Activated gamma-delta T cell (primary cell): Measurements from ENCODE around the gene ZC3H15.
"Not testable (repeated sequence)": the region's sequence is repeated elsewhere in the genome, so short reads cannot be mapped to it uniquely, and the experiment has no call there.

Experiments
- DNase-seq: peaks from one replicate; lab custom pipeline; 2025; lab: John Stamatoyannopoulos, UW

The ZC3H15 gene

DNA sequence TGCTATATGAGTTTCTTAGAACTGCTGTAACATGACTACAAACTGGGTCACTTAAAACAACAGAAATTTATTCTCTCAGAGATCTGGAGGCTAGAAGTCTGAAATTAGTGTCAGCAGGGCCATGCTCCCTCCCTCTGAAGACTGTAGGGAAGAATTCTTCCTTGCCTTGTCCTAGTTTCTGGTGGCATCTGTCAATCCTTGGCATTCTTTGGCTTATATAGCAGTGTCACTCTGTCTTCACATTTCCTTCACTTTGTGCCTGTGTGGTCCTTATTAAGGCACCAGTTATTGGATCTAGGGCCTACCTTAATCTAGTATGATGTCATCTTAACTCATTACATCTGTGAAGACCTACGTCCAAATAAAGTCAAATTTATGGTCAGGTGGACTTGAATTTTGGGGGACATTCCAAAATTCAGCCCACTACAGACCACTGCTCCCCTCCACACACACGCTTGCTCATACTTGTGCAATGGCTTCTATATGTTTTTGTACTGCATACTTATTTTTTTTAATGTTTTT lies 7.6 kb downstream of the ZC3H15 start:
- no peak for DNase-seq

DNA sequence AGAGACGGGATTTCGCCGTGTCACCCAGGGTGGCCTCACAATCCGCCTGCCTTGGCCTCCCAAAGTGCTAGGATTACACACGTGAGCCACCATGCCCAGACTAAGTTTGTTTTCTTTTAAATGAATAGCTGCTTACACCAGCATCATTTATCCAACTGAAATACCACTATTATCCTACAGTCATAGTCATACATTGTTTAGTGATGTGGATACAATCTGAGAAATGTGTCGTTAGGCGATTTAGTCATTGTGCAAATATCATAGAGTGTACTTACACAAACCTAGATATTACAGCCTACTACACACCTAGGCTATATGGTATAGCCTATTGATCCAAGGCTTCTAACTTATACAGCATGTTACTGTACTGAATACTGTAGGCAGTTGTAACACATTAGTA lies 10.3 kb downstream of the ZC3H15 start:
- DNase-seq: no peak

DNA sequence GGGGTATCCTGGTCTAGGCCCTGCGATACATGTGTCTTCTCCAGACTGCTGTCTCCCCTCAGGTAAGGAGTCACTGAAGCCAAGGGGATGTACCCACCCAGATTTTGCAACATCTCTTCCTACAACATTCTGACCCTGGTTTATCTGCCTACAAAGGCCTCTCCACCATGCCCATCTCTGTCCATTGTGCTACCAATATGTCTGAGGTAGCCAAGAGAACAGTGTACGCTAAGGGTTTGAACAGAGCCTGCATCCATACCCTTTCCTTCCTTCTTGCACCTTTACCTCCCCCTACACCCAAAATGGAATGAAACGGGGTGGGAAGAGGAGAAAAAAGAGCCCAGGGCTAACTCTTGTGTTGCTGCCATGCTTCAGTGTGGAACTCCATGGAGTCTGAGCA lies 11.9 kb downstream of the ZC3H15 start:
- DNase-seq: no peak

DNA sequence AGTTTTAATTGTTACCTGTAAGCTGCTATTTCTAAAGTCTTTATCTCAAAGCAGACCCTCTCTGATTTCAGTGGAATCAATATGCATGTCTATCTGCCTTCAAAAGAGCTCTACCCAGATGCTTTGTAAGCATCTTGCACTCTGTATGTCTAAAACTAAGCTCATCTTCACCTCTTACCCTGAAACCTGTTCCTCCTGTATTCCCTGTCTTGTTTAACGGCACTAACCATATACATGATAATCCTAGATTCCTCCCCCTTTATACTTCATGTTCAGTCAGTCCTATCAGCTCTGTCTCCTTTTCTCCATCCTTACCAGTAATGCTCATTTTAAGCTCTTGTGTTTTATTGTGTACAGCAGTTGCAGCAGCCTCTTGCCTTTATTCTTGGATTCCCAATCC lies 12.8 kb downstream of the ZC3H15 start:
- DNase-seq: no peak

DNA sequence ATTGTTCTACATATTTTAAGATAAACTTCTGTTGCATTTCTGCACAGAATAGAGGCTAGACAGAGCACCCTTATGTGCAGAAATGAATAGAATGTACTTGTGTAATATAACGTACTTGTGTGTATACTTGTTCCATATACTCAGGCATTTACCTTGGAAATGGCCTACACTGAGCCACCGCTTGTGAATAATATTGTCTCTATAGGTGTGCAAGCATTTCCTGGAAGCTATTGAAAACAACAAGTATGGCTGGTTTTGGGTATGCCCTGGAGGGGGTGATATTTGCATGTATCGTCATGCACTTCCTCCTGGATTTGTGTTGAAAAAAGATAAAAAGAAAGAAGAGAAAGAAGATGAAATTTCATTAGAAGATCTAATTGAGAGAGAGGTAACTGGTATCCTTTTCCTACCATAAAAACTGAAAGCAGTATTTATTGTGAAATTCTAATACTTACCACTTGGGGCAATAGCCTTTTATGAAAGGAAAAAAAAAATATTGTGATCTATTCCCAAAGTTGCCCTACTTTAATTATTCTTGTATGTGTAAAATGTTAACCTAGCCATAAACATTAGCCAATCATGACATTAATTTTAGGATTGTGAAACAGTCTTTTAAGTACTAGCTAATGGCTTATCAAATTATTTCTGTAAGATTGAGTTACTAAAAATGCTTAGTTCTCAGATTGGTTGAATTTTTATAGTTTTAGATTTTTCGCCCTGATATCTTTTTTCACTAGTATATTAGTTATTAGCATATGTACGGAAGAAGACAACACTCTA lies 18.0 kb downstream of the ZC3H15 start:
- no peak for DNase-seq

DNA sequence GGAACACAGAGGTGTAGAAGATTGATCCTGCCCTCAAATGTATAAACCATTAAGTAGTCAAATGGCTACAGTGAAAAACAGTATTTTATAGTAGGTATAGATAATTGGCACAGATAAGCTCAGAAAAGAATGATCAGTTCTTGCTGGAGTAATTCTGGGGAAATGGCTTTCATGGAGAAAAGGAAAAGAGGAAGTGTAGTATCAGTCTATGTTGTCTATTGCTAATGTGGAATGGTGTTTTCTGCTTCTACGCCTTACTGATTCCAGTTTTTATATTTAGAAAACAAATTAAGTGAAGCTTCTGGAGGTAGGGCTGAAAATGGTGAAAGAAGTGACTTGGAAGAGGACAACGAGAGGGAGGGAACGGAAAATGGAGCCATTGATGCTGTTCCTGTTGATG lies 22.2 kb downstream of the ZC3H15 start:
- DNase-seq: no peak

DNA sequence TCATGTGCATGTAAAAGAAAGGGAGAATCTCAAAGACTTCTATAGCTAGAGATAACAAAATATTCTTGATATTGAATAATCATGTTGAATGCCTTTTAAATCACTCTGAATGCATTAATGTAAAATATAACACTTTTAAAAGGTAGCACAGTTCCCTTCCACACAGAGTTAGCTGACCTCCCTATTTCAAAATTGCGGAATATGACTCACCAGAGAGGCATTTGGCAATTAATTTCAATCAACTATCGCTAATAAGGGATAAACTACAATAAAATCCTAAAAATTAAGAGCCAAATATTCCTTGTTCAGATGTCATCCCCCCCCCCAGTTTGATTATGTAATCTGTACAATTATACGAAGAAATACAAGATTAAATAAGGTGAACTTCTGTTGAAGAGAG lies 29.3 kb downstream of the ZC3H15 start:
- no peak for DNase-seq

DNA sequence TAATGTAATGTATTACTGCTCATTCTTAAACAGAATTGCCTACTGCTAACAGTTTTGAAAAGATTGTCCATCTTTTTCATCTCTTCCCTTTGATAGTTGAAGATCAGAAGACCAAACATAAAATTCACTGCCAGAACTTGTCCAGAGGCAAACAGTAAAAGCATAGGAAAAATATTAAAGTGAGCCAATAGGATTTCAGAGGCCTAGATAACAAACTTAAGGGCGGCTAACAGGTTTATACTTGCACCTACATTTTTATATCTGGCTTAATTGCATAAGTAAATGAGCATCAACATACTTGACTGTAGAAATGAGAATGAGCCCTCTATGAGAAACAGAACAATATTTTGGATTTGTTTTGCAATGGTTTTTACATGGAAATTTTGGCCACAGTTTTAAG lies 30.3 kb downstream of the ZC3H15 start:
- DNase-seq: no peak

DNA sequence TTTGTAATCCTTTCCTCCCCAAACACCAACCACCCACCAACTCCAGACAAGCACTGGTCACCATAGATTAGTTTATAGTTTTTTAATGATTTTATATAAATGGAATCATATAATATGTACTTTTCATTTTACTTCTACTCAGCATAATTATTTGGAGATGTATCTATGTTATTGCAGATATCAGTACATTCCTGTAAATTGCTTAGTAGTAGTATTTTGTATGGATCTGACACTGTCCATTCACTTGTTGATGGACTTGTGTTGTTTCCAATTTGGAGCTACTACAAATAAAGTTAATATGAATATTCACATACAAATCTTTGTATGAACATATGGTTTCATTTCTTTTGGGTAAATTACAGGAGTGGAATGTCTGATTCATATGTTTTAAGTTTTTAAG lies 31.0 kb downstream of the ZC3H15 start:
- no peak for DNase-seq

DNA sequence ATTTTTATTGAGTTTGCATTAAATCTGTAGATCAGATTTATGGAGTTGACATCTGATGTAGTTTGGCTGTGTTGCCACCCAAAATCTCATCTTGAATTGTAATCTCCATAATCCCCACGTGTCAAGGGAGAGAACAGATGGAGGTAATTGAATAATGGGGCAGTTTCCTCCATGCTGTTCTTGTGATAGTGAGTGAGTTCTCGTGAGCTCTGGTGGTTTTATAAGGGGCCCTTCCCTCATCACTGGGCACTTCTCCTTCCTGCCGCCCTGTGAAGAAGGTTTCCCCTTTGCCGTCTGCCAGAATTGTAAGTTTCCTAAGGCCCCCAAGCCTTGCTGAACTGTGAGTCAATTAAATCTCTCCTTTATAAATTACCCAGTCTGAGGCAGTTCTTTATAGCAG lies 32.2 kb downstream of the ZC3H15 start:
- no peak for DNase-seq

DNA sequence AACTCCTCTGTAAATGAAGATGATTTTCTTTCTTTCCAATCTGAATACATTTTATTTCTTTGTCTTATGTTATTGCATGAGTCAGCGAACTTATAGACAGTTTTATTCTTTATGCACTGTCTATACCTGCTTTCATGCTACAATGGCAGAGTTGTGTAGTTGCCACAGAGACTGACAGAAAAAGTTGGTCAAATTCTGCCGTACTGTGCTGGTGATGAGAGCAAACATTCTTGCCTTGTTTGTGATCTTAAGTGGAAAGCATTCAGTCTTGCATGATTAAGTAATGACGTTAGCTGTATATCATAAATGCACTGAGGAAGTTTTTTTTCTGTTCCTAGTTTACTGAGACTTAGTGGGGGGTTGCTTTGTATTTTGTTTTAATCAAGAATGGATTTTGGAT lies 32.9 kb downstream of the ZC3H15 start:
- no peak for DNase-seq

DNA sequence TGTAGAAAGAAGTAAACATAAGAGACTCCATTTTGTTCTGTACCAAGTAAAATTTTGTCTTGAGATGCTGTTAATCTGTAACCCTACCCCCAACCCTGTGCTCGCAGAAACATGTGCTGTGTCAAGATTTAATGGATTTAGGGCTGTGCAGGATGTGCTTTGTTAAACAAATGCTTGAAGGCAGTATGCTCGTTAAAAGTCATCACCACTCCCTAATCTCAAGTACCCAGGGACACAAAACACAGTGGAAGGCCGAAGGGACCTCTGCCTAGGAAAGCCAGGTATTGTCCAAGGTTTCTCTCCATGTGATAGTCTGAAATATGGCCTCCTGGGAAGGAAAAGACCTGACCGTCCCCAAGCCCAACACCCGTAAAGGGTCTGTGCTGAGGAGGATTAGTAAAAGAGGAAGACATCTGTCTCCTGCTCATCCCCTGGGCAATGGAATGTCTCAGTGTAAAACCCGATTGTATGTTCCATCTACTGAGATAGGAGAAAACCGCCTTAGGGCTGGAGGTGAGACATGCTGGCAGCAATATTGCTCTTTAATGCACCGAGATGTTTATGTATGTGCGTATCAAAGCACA lies 35.6 kb downstream of the ZC3H15 start:
- DNase-seq: not testable (repeated sequence)

DNA sequence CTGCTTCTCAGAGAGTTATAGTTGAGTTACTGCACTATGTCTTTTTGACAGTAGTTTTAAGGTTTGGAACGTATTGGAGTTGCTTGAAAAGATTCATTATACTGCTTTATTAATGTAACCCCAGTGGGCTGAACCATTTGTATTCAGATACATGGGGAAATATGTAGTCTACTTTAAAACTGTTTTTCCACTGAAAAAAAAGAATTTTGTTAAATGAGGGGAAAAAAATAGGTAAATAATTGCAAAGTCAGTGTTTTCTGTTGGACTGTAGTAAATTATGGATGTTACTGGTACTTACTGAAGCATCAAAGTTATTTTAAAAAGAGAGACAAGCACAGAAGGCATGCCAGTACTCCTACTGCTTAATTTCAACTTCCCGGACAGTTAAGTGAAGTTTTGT lies 36.4 kb downstream of the ZC3H15 start:
- no peak for DNase-seq

DNA sequence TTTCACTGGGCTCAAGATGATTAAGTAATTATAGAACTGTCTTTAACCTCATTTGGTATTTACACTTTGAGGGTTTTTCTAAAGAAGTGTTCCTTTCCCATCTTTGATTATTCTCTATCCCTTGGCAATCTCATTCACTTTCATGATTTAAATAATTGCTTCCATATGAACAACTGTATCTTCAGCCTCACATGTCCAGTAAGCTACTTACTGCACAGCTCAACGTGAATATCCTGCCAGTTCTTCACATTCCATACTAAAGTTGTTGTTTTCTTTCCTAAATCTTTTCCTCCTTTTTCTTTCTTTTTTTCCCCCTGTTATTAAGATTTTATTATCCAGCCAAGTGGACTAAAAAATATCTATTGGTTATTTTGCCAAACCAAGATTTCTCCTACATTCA lies 37.7 kb downstream of the ZC3H15 start:
- DNase-seq: no peak

DNA sequence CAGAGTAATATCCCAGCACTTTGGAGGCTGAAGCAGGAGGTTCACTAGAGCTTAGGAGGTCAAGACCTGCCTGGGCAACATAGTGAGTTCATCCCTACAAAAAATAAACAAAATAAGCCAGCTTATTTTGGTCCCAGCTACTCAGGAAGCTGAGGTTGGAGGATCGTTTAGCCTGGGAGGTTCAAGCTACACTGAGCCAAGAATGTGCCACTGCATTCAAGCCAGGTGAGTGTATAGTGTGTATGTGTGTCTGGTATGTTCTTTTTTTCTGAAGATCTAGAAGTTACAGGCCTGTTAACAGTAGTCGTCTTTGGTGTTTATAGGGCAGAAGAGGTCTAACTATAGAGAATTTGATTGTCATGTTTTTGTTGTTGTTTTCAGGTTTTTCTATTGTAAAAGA lies 40.2 kb downstream of the ZC3H15 start:
- DNase-seq: no peak

DNA sequence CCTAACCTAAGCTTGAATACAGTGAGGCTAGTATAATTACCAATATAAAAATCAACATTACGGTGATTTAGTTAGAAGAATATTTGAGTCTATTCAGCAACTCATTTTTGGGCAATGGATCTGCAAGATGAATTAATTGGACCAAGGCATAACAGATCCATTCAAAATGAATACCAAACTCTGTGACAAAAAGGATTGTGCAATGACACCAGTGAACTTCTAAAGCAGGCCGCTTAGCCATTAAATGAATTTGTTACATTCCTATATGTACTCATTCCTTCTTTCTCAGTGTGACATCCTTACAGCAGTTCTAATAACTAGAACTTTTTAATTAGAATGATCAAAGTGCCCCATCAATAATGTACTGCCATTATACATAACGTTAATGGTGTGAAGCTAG lies 44.3 kb downstream of the ZC3H15 start:
- DNase-seq: no peak

DNA sequence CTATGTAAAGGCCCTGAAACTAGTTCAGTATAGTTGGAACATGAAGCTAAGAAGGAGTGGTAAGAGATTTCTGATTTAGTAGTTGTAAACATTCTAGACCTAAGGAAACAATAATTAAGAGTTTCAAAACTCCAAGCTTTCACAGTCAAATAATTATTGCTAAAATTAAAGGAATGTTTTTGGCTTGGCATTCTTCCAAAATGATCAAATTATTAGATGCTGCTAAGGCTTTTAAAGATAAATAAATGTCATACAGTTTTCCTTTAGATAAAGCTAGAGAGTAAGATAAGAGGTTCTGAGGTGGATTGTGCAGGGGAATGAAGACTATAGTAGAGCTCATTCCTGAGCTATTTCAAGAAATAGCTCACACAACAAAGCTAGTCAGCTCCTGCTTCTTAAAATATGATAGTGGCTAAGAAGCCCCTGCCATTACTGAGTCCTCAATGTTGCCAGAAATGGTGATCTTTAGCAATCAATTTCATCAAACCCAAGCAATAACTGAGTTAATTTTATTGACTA lies 45.3 kb downstream of the ZC3H15 start:
- DNase-seq: no peak

DNA sequence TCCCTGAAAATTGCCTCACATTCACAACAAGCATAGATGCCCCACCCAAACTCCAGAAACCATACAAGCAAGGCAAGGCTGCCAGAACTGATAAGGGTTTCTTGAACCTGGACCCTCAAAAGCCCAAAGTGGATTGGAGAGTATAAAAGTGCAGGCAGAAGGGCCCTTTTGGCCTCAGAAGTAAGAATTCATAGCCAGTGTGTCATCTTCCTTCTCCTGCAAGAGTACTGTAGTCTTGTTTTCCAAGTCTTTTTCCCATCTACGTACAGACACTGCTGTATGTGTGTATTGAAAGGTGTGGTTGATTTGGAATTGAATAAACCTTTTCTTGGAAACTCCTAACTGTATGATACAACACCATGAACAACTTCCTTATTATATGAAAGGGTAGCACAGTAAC lies 46.8 kb downstream of the ZC3H15 start:
- DNase-seq: no peak

DNA sequence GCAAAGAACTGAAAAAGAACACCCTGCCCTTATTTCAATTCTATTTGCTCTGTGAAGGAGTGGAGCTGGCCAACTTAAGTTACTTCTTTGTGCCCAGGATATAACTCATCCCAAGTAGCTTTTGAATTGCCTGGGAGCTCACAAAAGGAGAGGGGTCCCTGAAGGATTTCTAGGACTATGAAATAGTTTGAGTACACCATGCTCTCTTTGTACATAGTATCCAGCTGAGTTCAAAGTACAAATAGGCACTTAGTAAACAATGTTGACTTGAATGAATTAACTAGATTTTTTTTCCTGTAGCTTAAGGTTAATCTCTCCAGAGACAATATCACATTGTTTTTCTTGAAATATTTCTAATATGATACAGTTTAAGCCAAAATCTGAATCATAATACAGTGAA lies 47.7 kb downstream of the ZC3H15 start:
- no peak for DNase-seq

DNA sequence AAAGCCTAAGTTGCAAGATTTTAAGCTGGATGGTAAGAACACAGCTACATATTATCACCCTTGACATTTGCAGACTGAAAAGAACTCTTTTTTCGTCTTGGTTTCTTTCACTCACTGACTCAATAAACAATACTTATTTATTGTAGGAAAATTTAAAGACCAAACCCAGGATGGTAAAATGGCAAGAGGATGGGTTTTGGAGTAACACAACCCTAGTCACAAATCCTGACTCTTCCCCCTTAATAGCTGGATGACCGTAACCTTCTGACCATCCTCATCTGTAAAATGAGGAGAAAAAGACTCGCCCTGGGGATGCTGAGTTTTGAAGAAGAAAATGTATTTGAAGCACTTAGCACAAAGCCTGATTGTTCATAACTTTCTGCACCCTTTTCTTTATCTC lies 48.3 kb downstream of the ZC3H15 start:
- no peak for DNase-seq

DNA sequence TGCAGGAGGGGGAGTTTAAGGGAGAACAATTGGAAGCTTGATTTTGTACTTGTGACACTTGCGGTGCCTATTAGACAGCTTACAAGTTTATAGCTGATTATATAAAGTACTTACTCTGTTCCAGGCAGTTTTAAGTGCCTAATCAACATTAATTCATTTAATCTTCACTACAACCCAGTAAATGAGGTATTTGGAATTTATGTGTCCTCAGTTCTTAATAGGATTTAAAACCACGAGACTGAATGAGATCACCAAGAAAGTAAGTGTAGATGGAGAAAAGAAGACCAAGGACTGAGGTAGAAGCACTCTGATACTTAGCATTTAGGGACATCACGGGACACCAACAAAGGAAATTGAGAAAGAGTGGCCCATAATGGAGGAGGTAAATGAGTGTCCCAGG lies 49.8 kb downstream of the ZC3H15 start:
- no peak for DNase-seq

DNA sequence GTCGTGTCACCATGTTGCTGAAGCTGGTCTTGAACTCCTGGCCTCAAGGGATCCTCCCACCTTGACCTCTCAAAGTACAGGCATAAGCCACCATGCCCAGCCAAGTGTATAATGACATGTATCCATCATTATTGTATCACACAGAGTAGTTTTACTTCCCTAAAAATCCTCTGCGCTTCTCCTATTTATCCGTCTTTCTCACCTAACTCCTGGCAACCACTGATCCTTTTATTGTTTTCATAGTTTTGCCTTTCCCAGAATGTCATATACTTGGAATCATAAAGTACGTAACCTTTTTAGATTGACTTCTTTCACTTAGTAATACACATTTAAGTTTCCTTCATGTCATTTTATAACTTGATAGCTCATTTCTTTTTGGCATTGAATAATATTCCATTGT lies 51.0 kb downstream of the ZC3H15 start:
- no peak for DNase-seq

DNA sequence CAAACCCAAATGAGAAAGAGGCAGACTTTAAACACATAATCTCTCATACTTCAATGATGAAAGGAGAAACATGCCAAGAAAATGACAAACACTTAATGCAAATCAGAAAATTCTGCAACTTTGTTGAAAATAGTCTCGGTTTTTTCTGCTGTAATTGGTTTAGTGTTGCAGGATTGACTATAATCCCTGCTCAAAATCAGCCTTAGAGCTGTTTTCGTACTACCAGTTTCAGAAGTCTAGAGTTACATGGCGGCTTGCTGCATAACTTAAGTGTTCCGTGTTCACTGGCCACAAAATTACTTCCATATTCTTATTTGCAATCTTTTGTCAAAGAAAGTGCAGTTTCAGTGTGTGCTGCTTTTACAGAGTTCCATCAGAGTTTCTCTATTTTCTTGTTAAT lies 54.9 kb downstream of the ZC3H15 start:
- DNase-seq: no peak

DNA sequence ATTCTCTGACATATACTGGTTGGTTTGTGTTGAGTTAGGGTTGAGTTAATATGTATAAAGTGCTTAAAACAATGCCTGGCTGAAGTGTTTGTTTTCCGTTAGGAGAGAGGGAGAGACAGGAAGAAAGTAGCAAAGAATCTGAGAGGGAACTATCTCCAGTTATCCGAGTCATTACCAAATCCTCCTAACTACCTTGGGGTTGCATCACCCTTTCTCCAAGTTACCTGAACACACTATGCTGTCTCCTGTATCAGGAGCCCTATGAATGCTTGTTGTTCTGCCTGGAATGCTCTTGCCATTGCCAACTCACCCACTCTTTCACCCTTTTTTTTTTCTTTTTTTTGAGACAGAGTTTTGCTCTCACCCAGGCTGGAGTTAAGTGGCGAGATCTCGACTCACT lies 55.9 kb downstream of the ZC3H15 start:
- no peak for DNase-seq
